IMR-90 (cell line): ENCODE results near the gene ASB3. TPM values are rescaled to one million over a fixed set of nuclear protein-coding genes. Genes with fewer than 3 reads are reported as not detected.

Source experiments
- ATAC-seq: fragments of 200-7000 bp; cut with Tn5 transposase; 2 replicates; pipeline ENCODE4 v1.9.1; 2020; ENCODE audit warnings: low read depth, mild to moderate bottlenecking, moderate library complexity
- BruUV-seq: library from RNA; stranded (reverse); fragments of 400-500 nt; replicated peaks from 2 replicates; lab custom pipeline; 2021; lab: Mats Ljungman, UMichigan
- CTCF ChIA-PET: fragments of 300-600 bp; formaldehyde crosslinking; extraction: SDS; loops from one replicate; lab custom pipeline; 2021; ENCODE audit warnings: antibody characterized with exemption; lab: Yijun Ruan, JAX
- POLR2A ChIA-PET: fragments of 300-600 bp; sonication (Branson Sonifier 250); formaldehyde crosslinking; loops from one replicate; lab custom pipeline; 2022; ENCODE audit warnings: antibody characterized with exemption; ENCODE audit not compliant: unreplicated experiment; lab: Charles Lee
- DNase-seq: peaks from one replicate; pipeline ENCODE4 v3.0.0; 2013
- H2AFZ ChIP-seq: replicated peaks from 2 replicates; pipeline ENCODE3; 2013; ENCODE audit warnings: low read length, mild to moderate bottlenecking; ENCODE audit not compliant: poor library complexity
- H2AK5ac ChIP-seq: 2 replicates; pipeline ENCODE4 v1.6.1; 2013; ENCODE audit warnings: low read depth, low read length, inconsistent platforms
- H2AK9ac ChIP-seq: replicated peaks from 2 replicates; pipeline ENCODE3; 2013; ENCODE audit warnings: mild to moderate bottlenecking, low read depth, low read length, moderate library complexity; ENCODE audit not compliant: poor library complexity
- H2BK120ac ChIP-seq: 2 replicates; pipeline ENCODE4 v1.6.1; 2013; ENCODE audit warnings: low read depth, low read length, inconsistent platforms
- H2BK15ac ChIP-seq: 3 replicates; pipeline ENCODE4 v1.6.1; 2013; ENCODE audit warnings: low read depth, low read length, inconsistent platforms
- H2BK20ac ChIP-seq: 2 replicates; pipeline ENCODE4 v1.6.1; 2013; ENCODE audit warnings: low read depth, mild to moderate bottlenecking, inconsistent platforms, low read length, moderate library complexity
- H2BK5ac ChIP-seq: 2 replicates; pipeline ENCODE4 v1.6.1; 2013; ENCODE audit warnings: mild to moderate bottlenecking, low read depth, low read length, inconsistent platforms; ENCODE audit not compliant: poor library complexity, severe bottlenecking
- H3K14ac ChIP-seq: replicated peaks from 2 replicates; pipeline ENCODE4 v1.6.1; 2013; ENCODE audit warnings: low read depth, low read length, inconsistent platforms
- H3K18ac ChIP-seq: 2 replicates; pipeline ENCODE4 v1.6.1; 2013; ENCODE audit warnings: low read depth, low read length, control low read depth
- H3K23ac ChIP-seq: 2 replicates; pipeline ENCODE4 v1.6.1; 2013; ENCODE audit warnings: low read depth, low read length, inconsistent platforms
- H3K27ac ChIP-seq: 2 replicates; pipeline ENCODE4 v1.5.1; 2013; ENCODE audit warnings: mild to moderate bottlenecking, control low read depth, low read length; ENCODE audit not compliant: insufficient read depth
- H3K27me3 ChIP-seq: 2 replicates; pipeline ENCODE4 v1.6.1; 2013; ENCODE audit warnings: low read length; ENCODE audit not compliant: control insufficient read depth, insufficient read depth
- H3K36me3 ChIP-seq: 2 replicates; pipeline ENCODE4 v1.6.1; 2013; ENCODE audit warnings: low read length, mixed read lengths; ENCODE audit not compliant: control insufficient read depth, insufficient read depth
- H3K4ac ChIP-seq: 2 replicates; pipeline ENCODE4 v1.6.1; 2013; ENCODE audit warnings: low read depth, low read length, inconsistent platforms
- H3K4me1 ChIP-seq: 2 replicates; pipeline ENCODE4 v1.6.1; 2013; ENCODE audit warnings: low read length, mixed read lengths; ENCODE audit not compliant: control insufficient read depth, insufficient read depth
- H3K4me2 ChIP-seq: 2 replicates; pipeline ENCODE4 v1.6.1; 2013; ENCODE audit warnings: low read depth, mild to moderate bottlenecking, control low read depth, low read length, moderate library complexity
- H3K4me3 ChIP-seq: 2 replicates; pipeline ENCODE4 v1.5.1; 2013; ENCODE audit warnings: low read depth, mild to moderate bottlenecking, control low read depth, low read length, moderate library complexity; ENCODE audit not compliant: insufficient read depth
- H3K56ac ChIP-seq: 2 replicates; pipeline ENCODE4 v1.6.1; 2013; ENCODE audit warnings: low read length, inconsistent platforms; ENCODE audit not compliant: insufficient read depth; ENCODE audit errors: extremely low read depth
- H3K79me1 ChIP-seq, 2 experiments: 2 replicates each; pipeline ENCODE4 v1.6.1; 2013; ENCODE audit warnings: low read length in 2 of 2, inconsistent platforms in 1 of 2, low read depth in 1 of 2
- H3K9ac ChIP-seq: 2 replicates; pipeline ENCODE4 v1.6.1; 2013; ENCODE audit warnings: low read depth, low read length, control low read depth
- H3K9me1 ChIP-seq: 2 replicates; pipeline ENCODE4 v1.6.1; 2013; ENCODE audit warnings: low read length, inconsistent platforms; ENCODE audit not compliant: insufficient read depth
- H3K9me3 ChIP-seq: 2 replicates; pipeline ENCODE4 v1.6.1; 2013; ENCODE audit warnings: low read length; ENCODE audit not compliant: control insufficient read depth, insufficient read depth
- H4K20me1 ChIP-seq: 2 replicates; pipeline ENCODE4 v1.6.1; 2013; ENCODE audit warnings: low read length, inconsistent platforms; ENCODE audit not compliant: insufficient read depth
- H4K5ac ChIP-seq: 2 replicates; pipeline ENCODE4 v1.6.1; 2013; ENCODE audit warnings: mild to moderate bottlenecking, low read depth, low read length, control low read depth
- H4K8ac ChIP-seq, 2 experiments: 2 replicates each; pipeline ENCODE4 v1.6.1; 2013; ENCODE audit warnings: low read depth in 2 of 2, low read length in 2 of 2, control low read depth in 1 of 2, inconsistent platforms in 1 of 2
- H4K91ac ChIP-seq: 2 replicates; pipeline ENCODE4 v1.6.1; 2013; ENCODE audit warnings: low read depth, low read length, inconsistent platforms; ENCODE audit not compliant: insufficient read depth
- CEBPB ChIP-seq: IDR thresholded peaks from 2 replicates; pipeline ENCODE4 v1.6.1; 2012; ENCODE audit warnings: low read depth, low read length, improper control_type of control experiment
- FOS ChIP-seq: fragments of 150-350 bp; IDR thresholded peaks from 2 replicates; pipeline ENCODE4 v1.6.1; 2016; ENCODE audit warnings: low read depth, low read length
- RCOR1 ChIP-seq: IDR thresholded peaks from 2 replicates; pipeline ENCODE4 v1.6.1; 2012; ENCODE audit warnings: mild to moderate bottlenecking, low read length, improper control_type of control experiment; ENCODE audit not compliant: insufficient replicate concordance
- dilution Hi-C: fragments of 300-500 bp; cut with HindIII; formaldehyde crosslinking; loops from one replicate; pipeline ENCODE4 v1.14.3; 2018; ENCODE audit warnings: low sequenced_read_pairs; ENCODE audit not compliant: unreplicated experiment
- in situ Hi-C: fragments of 300-500 bp; cut with MboI; formaldehyde crosslinking; loops from 3 replicates; pipeline ENCODE4 v1.14.3; 2019; ENCODE audit warnings: low sequenced_read_pairs, inconsistent platforms, mixed read lengths
- intact Hi-C: fragments of 100-400 bp; cut with micrococcal nuclease; formaldehyde crosslinking; loops from 2 replicates; pipeline ENCODE4 v1.10.0; 2022
- polyA plus RNA-seq, 3 experiments: library from polyadenylated mRNA; depleted of rRNA; stranded (reverse); fragments of >200 nt; gene quantifications; 2 replicates each; pipeline ENCODE4 v1.2.3, GENCODE V29; 2012; ENCODE audit warnings: low replicate concordance in 1 of 3
- total RNA-seq: library from RNA; depleted of rRNA; stranded (reverse); fragments of >200 nt; gene quantifications from 2 replicates; pipeline ENCODE4 v1.2.3, GENCODE V29; 2012
- TF ChIP-seq, protein P1 (sequence below): conservative IDR thresholded peaks from 2 replicates; pipeline ENCODE4 v1.5.1; 2012; ENCODE audit warnings: mild to moderate bottlenecking, low read depth, low read length, improper control_type of control experiment

ASB3 gene
- total and polyA plus RNA-seq, 2 of the 4 experiments (the other 2 are of a cell fraction), result 19.2 to 36.2 TPM

DNA sequence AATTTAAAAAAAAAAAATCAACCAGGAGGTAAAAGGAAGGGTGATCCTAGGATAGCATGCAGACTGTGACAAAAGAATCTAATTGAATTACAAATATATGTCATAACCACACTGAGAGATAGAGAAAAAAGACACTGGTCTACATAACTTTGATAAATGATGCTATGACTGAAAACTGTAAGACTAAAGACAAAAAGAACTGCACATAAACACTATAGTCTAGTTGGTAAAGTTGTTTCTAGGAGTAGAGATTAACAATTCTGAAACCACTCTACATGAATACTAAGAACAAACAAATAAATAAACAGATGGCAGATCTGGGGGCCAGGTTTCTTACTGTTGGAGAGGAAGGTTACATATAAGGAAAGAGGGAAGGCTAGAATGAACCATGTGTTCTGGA lies 33.7 kb downstream of the ASB3 start:
- H2AK5ac ChIP-seq, result no peak overlapping the region
- ChIA-PET POLR2A (no interaction called here), CTCF (interaction anchor here (0.7 kb wide), 1 partner anchor 323 kb away, joined by 5 read pairs; no protein-coding TSS in a partner anchor)
- intact Hi-C loops, result no loop called here
- no peak overlapping the region for H3K4me2 ChIP-seq
- ATAC-seq (no peak), DNase-seq (no peak)
- no peak overlapping the region for H3K4ac ChIP-seq
- H4K91ac ChIP-seq, result no peak overlapping the region
- H3K27me3 ChIP-seq, result no peaks in the 10 kb centered on the region
- peaks cover 0 to 9% of the 10 kb centered on the region in 2 experiments; a peak in 2 of 4 replicates for H3K79me1 ChIP-seq
- peaks cover 10% of the 10 kb centered on the region for H3K36me3 ChIP-seq
- in situ Hi-C loops, result no loop called here
- H2AFZ ChIP-seq, result no peak overlapping the region
- no peak overlapping the region for H3K18ac ChIP-seq
- no peak overlapping the region for H2AK9ac ChIP-seq
- H3K9ac ChIP-seq, result no peak overlapping the region
- H2BK20ac ChIP-seq, result no peak overlapping the region
- H2BK120ac ChIP-seq, result no peak overlapping the region
- H3K56ac ChIP-seq, result no peak overlapping the region
- H3K9me3 ChIP-seq, result no peaks in the 10 kb centered on the region; the same call in 1 of the 2 replicates
- no peak overlapping the region for H3K27ac ChIP-seq
- dilution Hi-C loops, result no loop called here
- no peak overlapping the region for H4K8ac ChIP-seq
- no peak overlapping the region for H3K4me3 ChIP-seq
- no peak overlapping the region for H2BK15ac ChIP-seq
- no peak overlapping the region for H2BK5ac ChIP-seq
- peaks cover 4% of the 10 kb centered on the region; the same call in 1 of the 2 replicates for H3K9me1 ChIP-seq
- no TSS peak for BruUV-seq
- no peaks in the 10 kb centered on the region for H4K20me1 ChIP-seq
- no peak overlapping the region for H4K5ac ChIP-seq
- H3K14ac ChIP-seq, result no peak overlapping the region
- no peak for TF ChIP-seq FOS
- TF ChIP-seq, protein P1, sequence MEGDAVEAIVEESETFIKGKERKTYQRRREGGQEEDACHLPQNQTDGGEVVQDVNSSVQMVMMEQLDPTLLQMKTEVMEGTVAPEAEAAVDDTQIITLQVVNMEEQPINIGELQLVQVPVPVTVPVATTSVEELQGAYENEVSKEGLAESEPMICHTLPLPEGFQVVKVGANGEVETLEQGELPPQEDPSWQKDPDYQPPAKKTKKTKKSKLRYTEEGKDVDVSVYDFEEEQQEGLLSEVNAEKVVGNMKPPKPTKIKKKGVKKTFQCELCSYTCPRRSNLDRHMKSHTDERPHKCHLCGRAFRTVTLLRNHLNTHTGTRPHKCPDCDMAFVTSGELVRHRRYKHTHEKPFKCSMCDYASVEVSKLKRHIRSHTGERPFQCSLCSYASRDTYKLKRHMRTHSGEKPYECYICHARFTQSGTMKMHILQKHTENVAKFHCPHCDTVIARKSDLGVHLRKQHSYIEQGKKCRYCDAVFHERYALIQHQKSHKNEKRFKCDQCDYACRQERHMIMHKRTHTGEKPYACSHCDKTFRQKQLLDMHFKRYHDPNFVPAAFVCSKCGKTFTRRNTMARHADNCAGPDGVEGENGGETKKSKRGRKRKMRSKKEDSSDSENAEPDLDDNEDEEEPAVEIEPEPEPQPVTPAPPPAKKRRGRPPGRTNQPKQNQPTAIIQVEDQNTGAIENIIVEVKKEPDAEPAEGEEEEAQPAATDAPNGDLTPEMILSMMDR, result no peak
- no peak for TF ChIP-seq RCOR1
- no peak for TF ChIP-seq CEBPB
- H3K4me1 ChIP-seq, result no peaks in the 10 kb centered on the region
- H3K23ac ChIP-seq, result no peak overlapping the region
